Measurements from ENCODE around the gene PHEX.
A peak's percentile ranks its signal among the peaks of the same experiment; 100 is the strongest.
"Not testable (repeated sequence)": the region's sequence is repeated elsewhere in the genome, so short reads cannot be mapped to it uniquely, and the experiment has no call there.

PHEX gene

GRCh38 chrX:22247169-22247568 lies 215.0 kb downstream of the PHEX start:
- no peak for DNase-seq (ENCODE audit: low read depth)

- DNase-seq (ENCODE audit: low read depth): no peak
Observed at GRCh38 chrX:22248401-22248800, 216.3 kb downstream of the PHEX start.

GRCh38 chrX:22249371-22249770 lies 217.2 kb downstream of the PHEX start:
- DNase-seq (ENCODE audit: low read depth): no peak

GRCh38 chrX:22268706-22269105 lies 236.6 kb downstream of the PHEX start:
- DNase-seq (ENCODE audit: low read depth): no peak

GRCh38 chrX:22272613-22273012 lies 240.5 kb downstream of the PHEX start, which contains the start of gene CBLL2:
CBLL2 (plus strand) TSS chrX:22272913; CDS start chrX:22272992, 79 bp downstream.
- DNase-seq (ENCODE audit: low read depth): no peak

GRCh38 chrX:22273714-22274317 lies 241.7 kb downstream of the PHEX start:
- no peak for DNase-seq (ENCODE audit: low read depth)

- DNase-seq (ENCODE audit: low read depth): no peak
Observed at GRCh38 chrX:22276781-22277180, 244.7 kb downstream of the PHEX start.

- DNase-seq (ENCODE audit: low read depth): no peak
Observed at GRCh38 chrX:22278375-22278774, 246.2 kb downstream of the PHEX start.

GRCh38 chrX:22289209-22289608 lies 257.1 kb downstream of the PHEX start:
- DNase-seq (ENCODE audit: low read depth): not testable (repeated sequence)

GRCh38 chrX:22296871-22297270 lies 264.7 kb downstream of the PHEX start:
- DNase-seq (ENCODE audit: low read depth): no peak

- peak; percentile 31 for DNase-seq (ENCODE audit: low read depth)
Observed at GRCh38 chrX:22300130-22300529, 268.0 kb downstream of the PHEX start.
